Mesothelial cell of epicardium (in vitro differentiated cells): Measurements from ENCODE around the gene CRHR2. TPM values are rescaled to one million over a fixed set of nuclear protein-coding genes. Genes with fewer than 3 reads are reported as not detected.

ENCODE experiments used
- DNase-seq, 2 experiments: peaks; one replicate each; pipeline ENCODE4 v3.0.0; 2021; ENCODE audit warnings: low spot score in 2 of 2; ENCODE audit not compliant: unreplicated experiment in 2 of 2
- H3K27ac Mint-ChIP-seq: 2 replicates; pipeline ENCODE4 v1.8.0; 2021; ENCODE audit warnings: mixed read lengths
- H3K27me3 Mint-ChIP-seq: 2 replicates; pipeline ENCODE4 v1.8.0; 2021; ENCODE audit warnings: low read depth, mixed read lengths
- H3K36me3 Mint-ChIP-seq: 2 replicates; pipeline ENCODE4 v1.8.0; 2021; ENCODE audit warnings: mixed read lengths
- H3K4me1 Mint-ChIP-seq: 2 replicates; pipeline ENCODE4 v1.8.0; 2021; ENCODE audit warnings: mixed read lengths
- H3K4me3 Mint-ChIP-seq: 2 replicates; pipeline ENCODE4 v1.8.0; 2021; ENCODE audit warnings: mild to moderate bottlenecking, moderate library complexity, mixed read lengths
- H3K9me3 Mint-ChIP-seq: 2 replicates; pipeline ENCODE4 v1.8.0; 2021; ENCODE audit warnings: mixed read lengths
- total RNA-seq: library from RNA; stranded (reverse); gene quantifications from 3 replicates; pipeline ENCODE4 v1.2.1, GENCODE V29; 2021
- TF ChIP-seq, protein P1 (sequence below): fragments of 200-600 bp; sonication (generic); IDR thresholded peaks from one replicate; pipeline ENCODE4 v1.5.0; 2021; ENCODE audit warnings: antibody characterized with exemption; ENCODE audit not compliant: unreplicated experiment

CRHR2 gene
- total RNA-seq, 1 donor from 2014 or later, result not detected

- Mint-ChIP-seq H3K9me3 (no peaks in the 10 kb centered on the region), H3K4me1 (peaks cover 10% of the 10 kb centered on the region), H3K4me3 (no peak overlapping the region), H3K27me3 (peaks cover 62% of the 10 kb centered on the region), H3K36me3 (no peaks in the 10 kb centered on the region), H3K27ac (no peak overlapping the region)
- TF ChIP-seq, protein P1, sequence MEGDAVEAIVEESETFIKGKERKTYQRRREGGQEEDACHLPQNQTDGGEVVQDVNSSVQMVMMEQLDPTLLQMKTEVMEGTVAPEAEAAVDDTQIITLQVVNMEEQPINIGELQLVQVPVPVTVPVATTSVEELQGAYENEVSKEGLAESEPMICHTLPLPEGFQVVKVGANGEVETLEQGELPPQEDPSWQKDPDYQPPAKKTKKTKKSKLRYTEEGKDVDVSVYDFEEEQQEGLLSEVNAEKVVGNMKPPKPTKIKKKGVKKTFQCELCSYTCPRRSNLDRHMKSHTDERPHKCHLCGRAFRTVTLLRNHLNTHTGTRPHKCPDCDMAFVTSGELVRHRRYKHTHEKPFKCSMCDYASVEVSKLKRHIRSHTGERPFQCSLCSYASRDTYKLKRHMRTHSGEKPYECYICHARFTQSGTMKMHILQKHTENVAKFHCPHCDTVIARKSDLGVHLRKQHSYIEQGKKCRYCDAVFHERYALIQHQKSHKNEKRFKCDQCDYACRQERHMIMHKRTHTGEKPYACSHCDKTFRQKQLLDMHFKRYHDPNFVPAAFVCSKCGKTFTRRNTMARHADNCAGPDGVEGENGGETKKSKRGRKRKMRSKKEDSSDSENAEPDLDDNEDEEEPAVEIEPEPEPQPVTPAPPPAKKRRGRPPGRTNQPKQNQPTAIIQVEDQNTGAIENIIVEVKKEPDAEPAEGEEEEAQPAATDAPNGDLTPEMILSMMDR, result no peak
- DNase-seq, result no peak
Measured at GRCh38 chr7:30684351-30684750, 2.1 kb upstream of the CRHR2 start.

DNA sequence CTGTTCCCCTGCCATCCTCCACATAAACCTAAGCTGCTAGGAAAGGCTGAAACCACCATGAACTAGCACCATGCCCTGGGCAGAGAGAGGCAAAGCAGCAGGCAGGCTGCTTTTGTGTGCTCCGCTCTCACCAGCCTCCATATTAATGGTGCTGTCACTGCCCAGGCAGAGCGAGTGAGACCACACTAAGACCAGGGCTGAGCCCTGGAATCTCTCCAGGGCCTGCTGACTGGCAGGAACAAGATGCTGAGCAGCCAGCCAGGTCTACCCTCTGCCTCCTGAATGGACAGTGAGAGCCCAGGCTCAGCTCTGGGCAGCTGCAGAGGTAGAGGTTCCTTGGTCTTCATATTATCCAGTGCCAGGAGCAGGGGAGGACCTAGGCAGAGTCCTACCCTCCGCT, 1.6 kb upstream of the CRHR2 start:
- TF ChIP-seq, protein P1, result no peak
- no peak for DNase-seq
- Mint-ChIP-seq H3K4me3 (no peak overlapping the region), H3K4me1 (peaks cover 10% of the 10 kb centered on the region), H3K9me3 (no peaks in the 10 kb centered on the region), H3K27me3 (peaks cover 67% of the 10 kb centered on the region), H3K36me3 (no peaks in the 10 kb centered on the region), H3K27ac (no peak overlapping the region)

GRCh38 chr7:30683306-30683705, 1.1 kb upstream of the CRHR2 start:
- TF ChIP-seq, protein P1, result no peak
- DNase-seq, result no peak
- H3K27ac Mint-ChIP-seq, result no peak overlapping the region
- peaks cover 72% of the 10 kb centered on the region for H3K27me3 Mint-ChIP-seq
- H3K4me3 Mint-ChIP-seq, result peak overlapping the region; percentile 40
- H3K9me3 Mint-ChIP-seq, result no peaks in the 10 kb centered on the region
- no peaks in the 10 kb centered on the region for H3K36me3 Mint-ChIP-seq
- peaks cover 10% of the 10 kb centered on the region for H3K4me1 Mint-ChIP-seq

GRCh38 chr7:30681815-30682211, 443 bp downstream of the CRHR2 start:
- peaks cover 10% of the 10 kb centered on the region for H3K4me1 Mint-ChIP-seq
- TF ChIP-seq, protein P1, result no peak
- peaks cover 84% of the 10 kb centered on the region for H3K27me3 Mint-ChIP-seq
- H3K27ac Mint-ChIP-seq, result no peak overlapping the region
- peak overlapping the region; percentile 65 for H3K4me3 Mint-ChIP-seq
- DNase-seq, result no peak
- H3K36me3 Mint-ChIP-seq, result no peaks in the 10 kb centered on the region
- H3K9me3 Mint-ChIP-seq, result no peaks in the 10 kb centered on the region

DNA sequence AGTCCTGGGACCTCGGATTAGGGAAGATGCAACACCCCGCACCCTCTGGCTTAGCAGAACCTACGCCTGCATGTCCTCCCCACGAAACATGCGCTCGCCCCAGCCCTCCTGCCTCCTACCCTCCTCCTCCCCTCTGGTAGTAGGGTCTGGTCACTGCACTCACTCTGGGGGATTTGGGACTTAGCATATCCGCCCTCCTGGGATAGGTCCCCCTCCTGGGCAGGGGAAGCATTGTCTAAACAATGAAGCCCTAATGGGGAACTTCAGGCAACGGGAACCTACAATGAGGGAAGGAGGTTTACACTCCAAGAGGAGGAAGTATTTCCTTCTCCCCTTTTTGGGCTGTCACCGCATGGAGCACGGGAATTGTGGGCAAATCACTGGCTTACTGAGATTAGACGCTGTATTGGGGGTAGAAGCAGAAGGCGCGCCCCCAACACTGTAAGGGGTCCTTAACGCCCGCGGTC, 892 bp downstream of the CRHR2 start:
- TF ChIP-seq, protein P1, result no peak
- H3K36me3 Mint-ChIP-seq, result no peaks in the 10 kb centered on the region
- H3K4me3 Mint-ChIP-seq, result peak overlapping the region; percentile 65
- H3K27ac Mint-ChIP-seq, result no peak overlapping the region
- DNase-seq, result no peak
- peaks cover 10% of the 10 kb centered on the region for H3K4me1 Mint-ChIP-seq
- no peaks in the 10 kb centered on the region for H3K9me3 Mint-ChIP-seq
- H3K27me3 Mint-ChIP-seq, result peaks cover 87% of the 10 kb centered on the region

DNA sequence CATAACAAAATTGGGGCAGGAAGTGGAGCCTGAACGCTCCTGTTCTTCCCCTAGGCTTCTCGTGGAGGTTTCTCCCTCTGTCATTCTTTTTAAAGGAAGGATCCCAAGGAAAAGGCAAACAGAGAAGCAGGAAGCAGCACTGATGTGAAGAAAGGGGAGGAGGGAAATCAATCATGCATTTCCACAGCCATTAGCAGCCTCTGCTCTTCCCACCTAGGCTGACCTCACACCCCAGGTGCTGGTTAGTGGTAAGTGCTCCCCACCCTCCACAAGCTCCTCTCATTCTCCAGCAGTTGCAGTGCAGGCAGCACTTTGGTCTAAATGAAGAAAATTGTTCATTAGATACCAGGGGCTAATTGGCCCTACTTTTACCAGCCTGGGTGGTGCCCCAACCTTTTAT, 2.6 kb downstream of the CRHR2 start:
- Mint-ChIP-seq H3K9me3 (no peaks in the 10 kb centered on the region), H3K4me1 (peaks cover 10% of the 10 kb centered on the region), H3K27ac (no peak overlapping the region), H3K4me3 (no peak overlapping the region), H3K27me3 (peaks cover 93% of the 10 kb centered on the region), H3K36me3 (no peaks in the 10 kb centered on the region)
- DNase-seq, result no peak
- TF ChIP-seq, protein P1, result no peak
